Caco-2 (cell line): ENCODE results near the gene KCNIP2. TPM values are rescaled to one million over a fixed set of nuclear protein-coding genes. Genes with fewer than 3 reads are reported as not detected.

Source experiments
- BruUV-seq: library from RNA; stranded (reverse); fragments of 400-500 nt; replicated peaks from 2 replicates; lab custom pipeline; 2021; lab: Mats Ljungman, UMichigan
- CTCF ChIA-PET: fragments of 300-600 bp; sonication (Branson Sonifier 250); formaldehyde crosslinking; loops from one replicate; lab custom pipeline; 2022; ENCODE audit warnings: antibody characterized with exemption; lab: Charles Lee
- POLR2A ChIA-PET: fragments of 300-600 bp; sonication (Branson Sonifier 250); formaldehyde crosslinking; loops from one replicate; lab custom pipeline; 2022; ENCODE audit warnings: antibody characterized with exemption; lab: Charles Lee
- DNase-seq, 2 experiments: peaks; one replicate each; pipeline versions ENCODE4 v3.0.0 to v3.0.0-alpha.2; 2020 to 2022
- H3K27me3 ChIP-seq: replicated peaks from 2 replicates; pipeline ENCODE4 v1.6.0; 2011; ENCODE audit warnings: low read length; ENCODE audit not compliant: control insufficient read depth, insufficient read depth
- H3K36me3 ChIP-seq: 2 replicates; pipeline ENCODE4 v1.5.1; 2011; ENCODE audit warnings: low read length; ENCODE audit not compliant: control insufficient read depth, insufficient read depth
- H3K4me1 ChIP-seq: fragments of 250-450 bp; sonication (Bioruptor Pico); 2 replicates; pipeline ENCODE4 v1.5.1; 2020; ENCODE audit warnings: mild to moderate bottlenecking
- H3K4me3 ChIP-seq: 2 replicates; pipeline ENCODE4 v1.5.1; 2011; ENCODE audit warnings: low read depth, mild to moderate bottlenecking, control low read depth, low read length
- H3K9me3 ChIP-seq: fragments of 250-450 bp; sonication (Bioruptor Pico); 2 replicates; pipeline ENCODE4 v1.5.1; 2020; ENCODE audit warnings: mild to moderate bottlenecking, moderate library complexity
- H3K27ac Mint-ChIP-seq: one replicate; pipeline ENCODE4 v1.8.0; 2022; ENCODE audit warnings: mixed read lengths; ENCODE audit not compliant: unreplicated experiment
- H3K27me3 Mint-ChIP-seq: one replicate; pipeline ENCODE4 v1.8.0; 2022; ENCODE audit warnings: mixed read lengths; ENCODE audit not compliant: insufficient read depth, unreplicated experiment
- H3K36me3 Mint-ChIP-seq: one replicate; pipeline ENCODE4 v1.8.0; 2022; ENCODE audit warnings: mild to moderate bottlenecking, mixed read lengths; ENCODE audit not compliant: insufficient read depth, unreplicated experiment
- H3K4me1 Mint-ChIP-seq: one replicate; pipeline ENCODE4 v1.8.0; 2022; ENCODE audit warnings: low read depth, mixed read lengths; ENCODE audit not compliant: unreplicated experiment
- H3K4me3 Mint-ChIP-seq: one replicate; pipeline ENCODE4 v1.8.0; 2022; ENCODE audit warnings: mild to moderate bottlenecking, moderate library complexity, mixed read lengths; ENCODE audit not compliant: unreplicated experiment
- H3K9me3 Mint-ChIP-seq: one replicate; pipeline ENCODE4 v1.8.0; 2022; ENCODE audit warnings: mixed read lengths; ENCODE audit not compliant: unreplicated experiment
- CTCF ChIP-seq, 2 experiments: fragments of 200-600 bp in 1 of 2; IDR thresholded peaks; 1 replicate in 1 of 2; 2 replicates in 1 of 2; pipeline versions ENCODE4 v1.5.1 to v1.8.0; 2011 to 2022; ENCODE audit warnings: antibody characterized with exemption in 1 of 2, control low read depth in 1 of 2, inconsistent platforms in 1 of 2, low read depth in 1 of 2, low read length in 1 of 2, mild to moderate bottlenecking in 1 of 2, moderate library complexity in 1 of 2; ENCODE audit not compliant: insufficient read depth in 1 of 2, severe bottlenecking in 1 of 2, unreplicated experiment in 1 of 2
- intact Hi-C: fragments of 100-400 bp; cut with micrococcal nuclease; formaldehyde crosslinking; loops from one replicate; pipeline ENCODE4 v1.10.0; 2022; ENCODE audit not compliant: unreplicated experiment
- total RNA-seq: library from RNA; stranded (reverse); gene quantifications from 2 replicates; pipeline ENCODE4 v1.2.3, GENCODE V29; 2022

The KCNIP2 gene
- total RNA-seq, 1 experiment from 2014 or later, result 6.1 TPM

- intact Hi-C loops, result loop anchor here (2.0 to 5.0 kb wide), 2 partner anchors 193 to 568 kb away; partner anchors contain the start of genes DPCD and POLL
- no peaks in the 10 kb centered on the region for H3K27me3 ChIP-seq
- Mint-ChIP-seq H3K27ac (no peak overlapping the region), H3K27me3 (peaks cover 3% of the 10 kb centered on the region), H3K4me1 (peaks cover 8% of the 10 kb centered on the region), H3K4me3 (no peak overlapping the region), H3K36me3 (peaks cover 39% of the 10 kb centered on the region), H3K9me3 (no peaks in the 10 kb centered on the region)
- no peak for TF ChIP-seq CTCF (IDR thresholded peaks at IDR 0.05; ENCODE audit: insufficient read depth in 1 of 2, low read depth in 1 of 2, low read length in 1 of 2, severe bottlenecking in 1 of 2, unreplicated experiment in 1 of 2)
- POLR2A ChIA-PET, result no interaction called here
- no TSS peak for BruUV-seq
- CTCF ChIA-PET, result interaction anchor here (4.9 kb wide), 1 partner anchor 177 kb away, joined by 126 read pairs; no protein-coding TSS in a partner anchor
- H3K36me3 ChIP-seq, result peaks cover 1% of the 10 kb centered on the region
- no peaks in the 10 kb centered on the region for H3K9me3 ChIP-seq
- H3K4me3 ChIP-seq, result no peak overlapping the region
- H3K4me1 ChIP-seq, result peaks cover 10% of the 10 kb centered on the region
- peak in 1 of 2 experiments; percentile 31 for DNase-seq
Observed at GRCh38 chr10:101780187-101780817, 63.3 kb downstream of the KCNIP2 start.

- POLR2A ChIA-PET, result no interaction called here
- peak; percentile 12 to 28 for TF ChIP-seq CTCF (IDR thresholded peaks at IDR 0.05; ENCODE audit: insufficient read depth in 1 of 2, low read depth in 1 of 2, low read length in 1 of 2, severe bottlenecking in 1 of 2, unreplicated experiment in 1 of 2)
- Histone ChIP-seq H3K4me1 (peaks cover 10% of the 10 kb centered on the region), H3K9me3 (no peaks in the 10 kb centered on the region), H3K4me3 (no peak overlapping the region), H3K36me3 (peaks cover 1% of the 10 kb centered on the region), H3K27me3 (no peaks in the 10 kb centered on the region)
- no TSS peak for BruUV-seq
- Mint-ChIP-seq H3K4me3 (peak overlapping the region; percentile 51), H3K27ac (no peak overlapping the region), H3K9me3 (no peaks in the 10 kb centered on the region), H3K27me3 (peaks cover 3% of the 10 kb centered on the region), H3K4me1 (peaks cover 8% of the 10 kb centered on the region), H3K36me3 (peaks cover 33% of the 10 kb centered on the region)
- intact Hi-C loops, result loop anchor here (2.0 to 5.0 kb wide), 3 partner anchors 52 to 567 kb away; partner anchors contain the start of genes DPCD and POLL
- CTCF ChIA-PET, result interaction anchor here (1.4 to 4.9 kb wide), 2 partner anchors 176 to 177 kb away, joined by 5 to 126 read pairs; no protein-coding TSS in a partner anchor
- peak; percentile 36 to 48 for DNase-seq
Observed at GRCh38 chr10:101779544-101780186, 63.9 kb downstream of the KCNIP2 start.

- peaks cover 10% of the 10 kb centered on the region for H3K4me1 ChIP-seq
- intact Hi-C loops, result loop anchor here (5.0 kb wide), 1 partner anchor 52 kb away; no protein-coding TSS in a partner anchor
- H3K4me3 Mint-ChIP-seq, result peak overlapping the region; percentile 51
- no peaks in the 10 kb centered on the region for H3K27me3 ChIP-seq
- peaks cover 6% of the 10 kb centered on the region for H3K27me3 Mint-ChIP-seq
- no peak for TF ChIP-seq CTCF (IDR thresholded peaks at IDR 0.05; ENCODE audit: insufficient read depth in 1 of 2, low read depth in 1 of 2, low read length in 1 of 2, severe bottlenecking in 1 of 2, unreplicated experiment in 1 of 2)
- no TSS peak for BruUV-seq
- peaks cover 1% of the 10 kb centered on the region for H3K36me3 ChIP-seq
- H3K36me3 Mint-ChIP-seq, result peaks cover 27% of the 10 kb centered on the region
- H3K9me3 ChIP-seq, result no peaks in the 10 kb centered on the region
- H3K4me1 Mint-ChIP-seq, result peaks cover 2% of the 10 kb centered on the region
- ChIA-PET POLR2A (no interaction called here), CTCF (interaction anchor here (1.4 kb wide), 1 partner anchor 176 kb away, joined by 5 read pairs; no protein-coding TSS in a partner anchor)
- DNase-seq, result peak in 1 of 2 experiments; percentile 32
- no peaks in the 10 kb centered on the region for H3K9me3 Mint-ChIP-seq
- H3K4me3 ChIP-seq, result no peak overlapping the region
- no peak overlapping the region for H3K27ac Mint-ChIP-seq
Observed at GRCh38 chr10:101778781-101779543, 64.6 kb downstream of the KCNIP2 start.
